Putamen (tissue), 1 donor: ENCODE results near the gene TMSB4X.

Experiments
- DNase-seq: peaks from one replicate; pipeline ENCODE4 v3.0.0-alpha.2; 2016; ENCODE audit warnings: low spot score

The TMSB4X gene

GRCh38 chrX:13024986-13025385, 50.1 kb downstream of the TMSB4X start:
- no peak for DNase-seq
